Glutamatergic neuron (in vitro differentiated cells): ENCODE data around the gene GRAMD1A. TPM values are rescaled to one million over a fixed set of nuclear protein-coding genes. Genes with fewer than 3 reads are reported as not detected.
A peak's percentile ranks its signal among the peaks of the same experiment; 100 is the strongest.

ENCODE experiments used
- DNase-seq: peaks from one replicate; pipeline ENCODE4 v3.0.0; 2022
- H3K27ac Mint-ChIP-seq: one replicate; pipeline ENCODE4 v1.8.0; 2020; ENCODE audit warnings: mild to moderate bottlenecking, mixed read lengths, inconsistent platforms; ENCODE audit not compliant: unreplicated experiment
- H3K27me3 Mint-ChIP-seq: one replicate; pipeline ENCODE4 v1.8.0; 2020; ENCODE audit warnings: mild to moderate bottlenecking, moderate library complexity, mixed read lengths, inconsistent platforms; ENCODE audit not compliant: unreplicated experiment
- H3K36me3 Mint-ChIP-seq: one replicate; pipeline ENCODE4 v1.8.0; 2020; ENCODE audit warnings: mild to moderate bottlenecking, mixed read lengths, inconsistent platforms; ENCODE audit not compliant: unreplicated experiment
- H3K4me1 Mint-ChIP-seq: one replicate; pipeline ENCODE4 v1.8.0; 2020; ENCODE audit warnings: mild to moderate bottlenecking, low read depth, mixed read lengths, inconsistent platforms; ENCODE audit not compliant: unreplicated experiment
- H3K4me3 Mint-ChIP-seq: one replicate; pipeline ENCODE4 v1.8.0; 2020; ENCODE audit warnings: mild to moderate bottlenecking, mixed read lengths, inconsistent platforms; ENCODE audit not compliant: unreplicated experiment
- H3K9me3 Mint-ChIP-seq: one replicate; pipeline ENCODE4 v1.8.0; 2020; ENCODE audit warnings: mild to moderate bottlenecking, moderate library complexity, mixed read lengths, inconsistent platforms; ENCODE audit not compliant: unreplicated experiment
- CTCF ChIP-seq: fragments of 200-600 bp; sonication (generic); IDR thresholded peaks from one replicate; pipeline ENCODE4 v1.5.0; 2021; ENCODE audit not compliant: partially characterized antibody, unreplicated experiment
- total RNA-seq: library from RNA; stranded (reverse); fragmentation: NEBNext Ultra II Directional; extraction: Animal tissue kit (Norgen Biotek cat#: 25700); gene quantifications from one replicate; pipeline ENCODE4 v1.2.1, GENCODE V29; 2021; ENCODE audit not compliant: unreplicated experiment

GRAMD1A gene
- total RNA-seq, 1 donor from 2014 or later, result 220 TPM

DNA sequence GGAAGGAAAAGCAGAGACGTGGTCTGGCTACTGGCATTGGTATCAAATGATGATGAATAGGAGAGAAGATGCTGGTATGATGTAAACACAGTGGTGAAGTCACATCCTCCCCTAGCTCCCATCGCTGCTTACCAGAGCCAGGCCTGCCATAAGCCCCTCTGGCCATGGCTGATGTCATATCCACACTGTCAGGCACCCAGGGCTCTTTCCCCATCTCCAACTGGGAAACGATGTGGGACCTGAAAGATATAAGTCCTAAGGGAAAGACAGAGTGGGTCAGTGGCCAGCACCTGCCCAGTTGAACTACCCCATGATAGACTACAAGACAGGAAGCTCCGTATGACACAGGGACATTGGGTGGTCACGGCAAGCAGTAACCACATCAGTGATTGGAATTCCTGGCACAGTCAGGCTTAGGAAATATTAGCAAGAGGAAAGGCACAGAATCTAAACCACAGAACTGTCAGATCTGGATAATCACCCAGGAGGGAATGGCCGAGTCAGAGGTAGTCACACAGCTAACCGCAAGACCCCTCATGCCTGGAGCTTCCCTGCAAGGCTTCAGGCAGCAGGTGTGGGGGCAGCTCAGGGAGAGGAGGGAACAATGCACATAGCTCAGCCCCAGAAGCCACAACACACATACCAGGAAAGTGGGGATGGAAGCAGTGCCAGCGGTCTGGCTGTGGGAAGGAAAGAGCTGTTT, 39.9 kb upstream of the GRAMD1A start:
- no peak for TF ChIP-seq CTCF
- no peak for DNase-seq
- peaks cover 2% of the 10 kb centered on the region for H3K4me1 Mint-ChIP-seq
- H3K4me3 Mint-ChIP-seq, result peak overlapping the region; percentile 1
- H3K27ac Mint-ChIP-seq, result no peak overlapping the region
- H3K36me3 Mint-ChIP-seq, result peaks cover 38% of the 10 kb centered on the region
- peaks cover 6% of the 10 kb centered on the region for H3K27me3 Mint-ChIP-seq
- peaks cover 20% of the 10 kb centered on the region for H3K9me3 Mint-ChIP-seq

DNA sequence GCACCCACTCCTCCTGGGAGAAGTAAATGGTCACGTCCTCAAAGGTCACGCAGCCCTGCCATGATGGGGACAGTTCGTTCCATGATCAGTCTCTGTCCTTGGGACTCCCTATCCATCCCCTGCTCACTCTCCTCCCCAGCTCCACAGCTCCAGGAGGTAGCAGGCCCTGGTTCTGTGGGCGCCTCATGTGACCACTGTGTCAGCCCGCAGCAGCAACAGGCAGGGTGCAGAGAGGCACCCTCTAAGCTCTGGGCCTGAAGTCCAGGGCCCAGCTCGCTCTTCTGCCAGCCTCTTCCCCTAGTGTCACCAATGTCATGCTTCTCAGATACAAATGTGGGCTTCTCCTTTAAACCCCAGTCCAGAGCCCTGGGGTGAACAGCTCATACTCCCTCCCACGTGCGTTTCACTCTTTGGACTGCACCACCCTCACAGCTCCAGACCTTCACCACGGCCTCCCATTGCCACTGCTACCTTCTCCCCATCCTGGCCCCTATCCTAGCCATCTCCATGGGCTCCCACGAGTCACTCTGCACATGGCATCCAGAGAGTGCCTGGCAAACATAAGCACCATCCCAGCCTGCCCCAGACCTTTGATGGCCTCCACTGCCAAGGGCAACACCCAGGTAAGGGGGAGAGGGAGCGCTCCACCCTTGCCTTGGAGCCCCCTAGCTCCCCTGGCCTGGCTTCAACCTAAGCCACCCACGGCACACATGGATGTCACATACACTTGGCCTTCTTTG, 39.0 kb upstream of the GRAMD1A start:
- TF ChIP-seq CTCF, result no peak
- Mint-ChIP-seq H3K4me3 (no peak overlapping the region), H3K27ac (no peak overlapping the region), H3K36me3 (peaks cover 38% of the 10 kb centered on the region), H3K27me3 (peaks cover 6% of the 10 kb centered on the region), H3K9me3 (peaks cover 22% of the 10 kb centered on the region), H3K4me1 (peaks cover 2% of the 10 kb centered on the region)
- DNase-seq, result no peak

DNA sequence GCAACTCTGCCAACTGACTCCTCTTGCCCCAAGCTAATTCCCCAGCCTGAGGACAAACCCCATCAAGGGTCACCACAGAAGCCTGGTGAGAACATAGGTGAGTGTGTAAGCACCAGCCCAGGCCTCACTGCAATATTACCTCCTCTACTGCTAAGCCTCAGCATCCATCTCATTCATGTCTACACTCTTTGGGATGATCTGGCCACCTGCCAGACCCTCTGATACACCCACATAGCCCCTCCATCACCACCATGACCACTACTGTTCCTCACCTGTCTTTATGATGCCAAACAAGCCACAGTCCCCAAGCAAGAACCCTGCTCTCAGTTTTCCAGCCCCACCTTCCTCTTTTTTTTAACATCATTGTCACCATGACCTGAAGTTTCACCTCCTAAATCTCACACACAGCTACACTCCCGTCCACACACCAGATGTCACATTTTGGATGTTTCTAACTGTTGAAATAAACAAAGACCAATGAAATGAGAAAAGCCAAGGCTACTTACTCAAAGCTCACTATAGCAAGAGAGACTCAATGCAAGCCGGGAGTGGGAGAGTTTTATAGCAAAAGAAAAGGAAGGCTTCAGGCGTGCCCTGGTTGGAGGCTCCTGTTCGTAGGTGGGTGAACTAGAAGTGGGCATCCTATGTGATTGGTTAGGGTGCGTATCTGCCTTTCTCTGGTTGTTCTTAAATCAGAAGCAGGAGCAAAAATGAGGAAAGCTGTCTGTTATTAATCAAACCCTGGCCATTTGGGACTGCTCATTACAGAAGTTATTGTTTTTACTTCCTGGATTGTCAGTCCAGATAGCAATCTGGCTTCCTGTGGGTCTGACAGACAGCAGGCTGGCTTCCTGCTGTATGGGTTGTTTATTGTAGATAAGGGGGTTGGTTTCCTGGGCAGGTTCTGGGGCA, 38.1 kb upstream of the GRAMD1A start:
- no peak for TF ChIP-seq CTCF
- Mint-ChIP-seq H3K4me1 (peaks cover 2% of the 10 kb centered on the region), H3K27me3 (peaks cover 7% of the 10 kb centered on the region), H3K27ac (peak overlapping the region; percentile 34), H3K4me3 (peak overlapping the region; percentile 23), H3K36me3 (peaks cover 38% of the 10 kb centered on the region), H3K9me3 (peaks cover 20% of the 10 kb centered on the region)
- DNase-seq, result no peak

DNA sequence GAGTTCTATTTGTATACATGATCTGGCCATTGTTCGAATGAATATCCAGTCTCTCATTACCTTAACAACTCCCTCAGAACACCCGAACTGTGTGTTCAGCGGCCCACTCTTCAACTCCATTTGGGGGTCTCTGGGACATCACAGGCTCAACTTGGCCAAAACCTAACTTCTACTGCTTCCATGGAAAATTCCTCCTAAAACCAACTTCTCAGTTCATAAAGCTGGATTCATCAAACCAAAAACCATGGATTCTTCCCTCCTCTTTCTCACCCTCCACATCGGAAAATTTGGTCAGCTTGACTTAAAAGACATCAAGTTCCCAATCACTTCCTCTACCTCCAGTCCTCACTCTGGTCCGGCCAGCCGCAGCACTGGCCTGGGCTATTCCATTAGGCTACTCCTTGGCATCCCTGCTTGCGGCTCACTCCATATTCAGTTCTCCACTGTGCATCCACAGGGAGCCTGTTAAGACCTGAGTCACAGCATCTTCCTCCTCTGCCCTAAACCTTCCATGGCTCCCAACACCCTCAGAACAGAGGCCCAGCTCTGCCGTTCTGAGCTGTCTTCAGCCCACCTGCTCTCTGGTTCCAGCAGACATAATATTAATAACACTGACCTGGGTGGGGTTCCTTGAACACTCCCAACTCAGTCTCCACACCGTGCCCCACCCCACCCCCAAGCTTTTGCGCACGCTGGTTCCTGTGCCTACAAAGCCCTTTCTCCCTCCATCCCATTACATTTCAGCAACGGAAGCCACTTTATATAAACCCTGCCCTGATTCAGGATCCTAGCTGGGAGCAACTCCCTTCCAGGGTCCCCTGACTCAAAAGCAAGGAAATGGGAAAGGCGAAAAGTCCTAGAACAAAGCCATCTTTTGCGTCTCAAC, 37.2 kb upstream of the GRAMD1A start:
- no peak for TF ChIP-seq CTCF
- peak overlapping the region; percentile 91 for H3K4me3 Mint-ChIP-seq
- peaks cover 8% of the 10 kb centered on the region for H3K27me3 Mint-ChIP-seq
- H3K4me1 Mint-ChIP-seq, result peaks cover 2% of the 10 kb centered on the region
- peaks cover 33% of the 10 kb centered on the region for H3K36me3 Mint-ChIP-seq
- H3K27ac Mint-ChIP-seq, result peak overlapping the region; percentile 2
- no peak for DNase-seq
- H3K9me3 Mint-ChIP-seq, result peaks cover 18% of the 10 kb centered on the region
